AG04450 (cell line): ENCODE results near the gene TMEM183A. TPM values are rescaled to one million over a fixed set of nuclear protein-coding genes. Genes with fewer than 3 reads are reported as not detected.
A peak's percentile ranks its signal among the peaks of the same experiment; 100 is the strongest.

Source experiments
- CTCF ChIA-PET: fragments of 300-600, 350-600 bp; formaldehyde crosslinking; extraction: SDS; loops from one replicate; lab custom pipeline; 2022; ENCODE audit warnings: antibody characterized with exemption, inconsistent platforms; lab: Charles Lee
- POLR2A ChIA-PET: fragments of 350-600 bp; formaldehyde crosslinking; extraction: SDS; loops from one replicate; lab custom pipeline; 2021; ENCODE audit warnings: antibody characterized with exemption, inconsistent platforms; lab: Yijun Ruan, JAX
- DNase-seq: peaks from one replicate; pipeline ENCODE4 v3.0.0-alpha.2; 2011; ENCODE audit warnings: low read depth, low spot score
- H3K27ac ChIP-seq: one replicate; pipeline ENCODE4 v1.5.1; 2012; ENCODE audit warnings: low read depth, low read length, control low read depth
- H3K27me3 ChIP-seq: one replicate; pipeline ENCODE4 v1.6.0; 2012; ENCODE audit warnings: low read length; ENCODE audit not compliant: control insufficient read depth, insufficient read depth
- H3K4me3 ChIP-seq: 2 replicates; pipeline ENCODE4 v1.5.1; 2011; ENCODE audit warnings: mild to moderate bottlenecking, low read depth, low read length, control low read depth
- H3K9me3 ChIP-seq: 2 replicates; pipeline ENCODE4 v1.5.1; 2012; ENCODE audit warnings: low read length; ENCODE audit not compliant: control insufficient read depth, insufficient read depth
- CTCF ChIP-seq: IDR thresholded peaks from 2 replicates; pipeline ENCODE4 v1.5.1; 2011; ENCODE audit warnings: low read depth, low read length, control low read depth, inconsistent platforms
- polyA plus RNA-seq: library from polyadenylated mRNA; depleted of rRNA; stranded (reverse); fragments of >200 nt; gene quantifications from 2 replicates; pipeline ENCODE4 v1.2.3, GENCODE V29; 2011

TMEM183A gene
- polyA plus RNA-seq, 1 experiment = 93.4 TPM

GRCh38 chr1:203045821-203046594 is 38.8 kb downstream of the TMEM183A start:
- Histone ChIP-seq H3K9me3 (no peaks in the 10 kb centered on the region), H3K27ac (no peak overlapping the region), H3K27me3 (peaks cover 7% of the 10 kb centered on the region), H3K4me3 (no peak overlapping the region)
- no peak for TF ChIP-seq CTCF
- CTCF ChIA-PET = interaction anchor here (0.5 to 19.9 kb wide), 6 partner anchors 10 to 224 kb away, joined by 3 to 340 read pairs (median 4); no protein-coding TSS in a partner anchor
- no peak for DNase-seq
- POLR2A ChIA-PET = no interaction called here

GRCh38 chr1:203046984-203047630 is 39.9 kb downstream of the TMEM183A start:
- TF ChIP-seq CTCF = no peak
- Histone ChIP-seq H3K4me3 (no peak overlapping the region), H3K27ac (no peak overlapping the region), H3K9me3 (no peaks in the 10 kb centered on the region), H3K27me3 (peaks cover 13% of the 10 kb centered on the region)
- DNase-seq = peak; percentile 41
- CTCF ChIA-PET = interaction anchor here (0.9 to 19.9 kb wide), 4 partner anchors 7 to 223 kb away, joined by 3 to 340 read pairs (median 21); no protein-coding TSS in a partner anchor
- POLR2A ChIA-PET = no interaction called here

GRCh38 chr1:203048086-203048485 is 40.9 kb downstream of the TMEM183A start:
- ChIA-PET CTCF (interaction anchor here (0.6 to 19.9 kb wide), 4 partner anchors 8 to 222 kb away, joined by 3 to 340 read pairs (median 22); no protein-coding TSS in a partner anchor), POLR2A (interaction anchor here (0.6 kb wide), 1 partner anchor 216 kb away, joined by 5 read pairs; no protein-coding TSS in a partner anchor)
- TF ChIP-seq CTCF = no peak
- Histone ChIP-seq H3K27me3 (peaks cover 14% of the 10 kb centered on the region), H3K9me3 (no peaks in the 10 kb centered on the region), H3K4me3 (no peak overlapping the region), H3K27ac (no peak overlapping the region)
- no peak for DNase-seq

GRCh38 chr1:203048555-203049051 is 41.4 kb downstream of the TMEM183A start:
- ChIA-PET CTCF (interaction anchor here (0.6 to 19.9 kb wide), 4 partner anchors 9 to 221 kb away, joined by 3 to 340 read pairs (median 22); no protein-coding TSS in a partner anchor), POLR2A (interaction anchor here (0.6 kb wide), 1 partner anchor 216 kb away, joined by 5 read pairs; no protein-coding TSS in a partner anchor)
- peaks cover 17% of the 10 kb centered on the region for H3K27me3 ChIP-seq
- no peak overlapping the region for H3K4me3 ChIP-seq
- no peak for TF ChIP-seq CTCF
- no peaks in the 10 kb centered on the region for H3K9me3 ChIP-seq
- no peak overlapping the region for H3K27ac ChIP-seq
- DNase-seq = no peak
